Measurements from ENCODE around the gene VAMP7.

GRCh38 chrX:155889328-155889727 is 8.2 kb downstream of the VAMP7 start:
- TF ChIP-seq CTCF (conservative IDR thresholded peaks at IDR 0.05) = no peak
- TF ChIP-seq EZH2 (IDR thresholded peaks at IDR 0.05; ENCODE audit: low read depth) = no peak

Measured in PC-9 (cell line).